GM18511 (cell line): ENCODE data around the gene C6orf89.
A peak's percentile ranks its signal among the peaks of the same experiment; 100 is the strongest.
"Not testable (repeated sequence)": the region's sequence is repeated elsewhere in the genome, so short reads cannot be mapped to it uniquely, and the experiment has no call there.

Experiments
- ATAC-seq: cut with Tn5 transposase; IDR thresholded peaks from one replicate; pipeline ENCODE4 v1.9.1; 2021; ENCODE audit warnings: mild to moderate bottlenecking, moderate library complexity; ENCODE audit not compliant: unreplicated experiment

Gene C6orf89

GRCh38 chr6:36886950-36887618 is 1.3 kb downstream of the C6orf89 start:
- ATAC-seq: no peak

DNA sequence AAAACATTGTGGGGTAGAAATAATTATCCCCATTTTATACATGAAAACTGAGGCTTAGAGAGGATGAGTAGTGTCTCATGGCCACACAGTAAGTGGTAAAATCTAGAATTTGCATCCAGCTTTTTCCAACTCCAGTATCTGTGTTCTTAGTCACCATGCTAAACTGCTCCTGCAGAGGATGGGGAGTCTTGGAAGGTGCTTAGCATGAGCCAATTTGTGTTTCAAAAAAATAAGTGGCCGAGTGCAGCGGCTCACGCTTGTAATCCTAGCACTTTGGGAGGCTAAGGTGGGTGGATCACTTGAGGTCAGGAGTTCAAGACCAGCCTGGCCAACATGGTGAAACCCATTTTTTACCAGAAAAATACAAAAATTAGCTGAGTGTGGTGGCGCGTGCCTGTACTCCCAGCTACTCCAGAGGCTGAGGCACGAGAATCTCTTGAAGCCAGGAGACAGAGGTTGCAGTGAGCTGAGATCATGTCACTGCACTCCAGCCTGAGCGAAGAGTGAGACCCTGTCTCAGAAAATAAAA is 2.4 kb downstream of the C6orf89 start:
- ATAC-seq: no peak

DNA sequence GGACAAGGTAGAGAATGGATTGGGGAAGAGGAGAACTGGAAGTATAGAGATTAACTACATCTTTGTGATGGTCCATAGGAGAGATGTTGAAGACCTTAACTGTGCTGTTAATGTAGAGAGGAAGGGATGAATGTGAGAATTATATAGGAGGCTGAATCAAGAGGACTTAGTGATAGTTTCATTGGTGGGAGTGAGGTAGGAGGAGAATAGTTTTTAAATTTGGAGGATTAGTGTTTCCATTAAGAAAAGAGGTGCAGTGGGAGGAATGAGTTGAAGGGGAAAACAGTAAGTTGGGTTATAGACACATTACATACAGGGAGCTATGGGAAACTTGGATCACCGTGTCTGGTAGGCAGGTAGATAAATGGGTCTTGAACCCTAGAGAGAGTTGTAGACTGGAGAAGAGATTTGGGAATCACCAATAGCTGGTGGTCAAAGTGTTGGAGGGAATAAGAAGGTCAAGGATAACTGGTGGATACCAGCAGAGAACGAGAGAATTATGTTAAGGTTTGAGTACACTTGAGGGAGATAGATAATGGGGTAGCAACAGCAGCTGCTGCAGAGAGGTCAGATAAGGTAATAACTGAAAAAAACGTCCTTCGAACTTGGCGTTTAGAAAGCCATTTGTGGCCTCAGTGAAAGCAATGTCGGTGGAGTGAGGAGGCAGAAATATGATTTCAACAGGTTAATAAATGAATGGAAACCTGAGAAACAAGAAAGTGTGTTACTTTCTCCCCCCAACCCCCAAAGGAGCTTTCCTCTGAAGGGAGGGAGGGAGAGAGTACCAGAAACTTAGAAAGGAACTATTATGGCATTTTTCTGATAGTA is 3.1 kb downstream of the C6orf89 start:
- no peak for ATAC-seq

- no peak for ATAC-seq
Observed at GRCh38 chr6:36890112-36890663, 4.4 kb downstream of the C6orf89 start.

- ATAC-seq: not testable (repeated sequence)
Observed at GRCh38 chr6:36891153-36891552, 5.4 kb downstream of the C6orf89 start.

DNA sequence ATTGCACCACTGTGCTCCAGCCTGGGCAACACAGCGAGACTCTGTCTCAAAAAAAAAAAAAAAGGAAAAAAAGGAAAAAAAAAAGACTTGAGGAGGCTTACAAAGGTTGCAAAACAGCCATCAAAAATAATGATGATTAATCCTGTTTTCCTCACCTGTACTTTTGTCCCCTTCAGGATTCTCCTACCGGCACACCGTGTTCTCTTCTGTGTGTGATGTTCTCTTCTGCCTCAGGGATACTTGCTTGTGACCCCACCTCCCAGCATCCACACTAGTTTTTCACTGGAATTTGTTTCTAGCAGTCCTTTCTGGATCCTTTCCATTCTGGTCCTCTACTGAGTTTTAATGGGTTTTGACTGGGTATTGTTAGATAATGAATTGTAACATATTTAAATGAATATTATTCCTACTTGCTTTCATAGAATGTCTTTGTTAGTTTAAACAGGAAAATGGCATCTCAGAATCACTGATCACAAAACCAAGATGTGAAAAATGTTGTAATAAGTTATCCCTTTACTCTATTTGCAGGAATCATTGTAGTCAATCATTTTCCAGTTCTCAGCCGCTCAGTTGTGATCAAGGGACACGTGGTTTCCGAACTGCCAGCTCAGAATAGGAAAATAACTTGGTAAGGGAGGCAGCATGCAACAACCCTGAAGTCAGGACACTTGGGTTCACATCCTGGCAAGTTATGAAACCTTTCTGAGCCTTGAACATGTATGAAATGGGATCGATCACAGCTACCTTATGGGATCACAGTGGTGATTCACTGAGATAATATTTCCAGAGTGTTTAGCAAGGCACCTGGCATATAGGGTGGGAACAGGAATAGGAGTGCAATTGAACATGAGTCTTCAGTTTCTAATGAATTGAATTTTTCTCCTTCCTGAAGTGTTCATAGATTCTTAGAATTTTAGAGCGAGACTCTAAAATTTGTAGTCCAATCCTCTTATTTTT is 8.5 kb downstream of the C6orf89 start:
- no peak for ATAC-seq

- ATAC-seq: no peak
Observed at GRCh38 chr6:36897609-36898008, 11.9 kb downstream of the C6orf89 start.

DNA sequence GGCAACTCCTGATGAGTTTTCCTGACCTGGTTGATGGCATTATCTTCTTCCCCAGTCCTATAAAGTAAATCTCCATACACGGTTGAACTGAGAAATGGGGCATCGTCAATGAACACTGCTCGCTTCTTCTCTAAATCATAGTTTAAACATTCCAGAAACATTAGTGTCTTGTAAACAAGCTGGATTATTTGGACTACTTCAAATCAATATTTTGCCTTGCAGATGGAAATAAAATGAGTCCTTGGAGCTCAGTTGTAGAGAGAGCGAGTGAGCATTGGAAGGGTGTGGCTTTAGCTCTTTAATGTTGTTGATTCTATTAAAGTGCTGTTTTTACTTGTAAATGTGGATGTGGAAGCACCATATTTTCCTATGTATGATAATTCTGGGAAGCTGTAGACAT is 18.4 kb downstream of the C6orf89 start:
- ATAC-seq: no peak

DNA sequence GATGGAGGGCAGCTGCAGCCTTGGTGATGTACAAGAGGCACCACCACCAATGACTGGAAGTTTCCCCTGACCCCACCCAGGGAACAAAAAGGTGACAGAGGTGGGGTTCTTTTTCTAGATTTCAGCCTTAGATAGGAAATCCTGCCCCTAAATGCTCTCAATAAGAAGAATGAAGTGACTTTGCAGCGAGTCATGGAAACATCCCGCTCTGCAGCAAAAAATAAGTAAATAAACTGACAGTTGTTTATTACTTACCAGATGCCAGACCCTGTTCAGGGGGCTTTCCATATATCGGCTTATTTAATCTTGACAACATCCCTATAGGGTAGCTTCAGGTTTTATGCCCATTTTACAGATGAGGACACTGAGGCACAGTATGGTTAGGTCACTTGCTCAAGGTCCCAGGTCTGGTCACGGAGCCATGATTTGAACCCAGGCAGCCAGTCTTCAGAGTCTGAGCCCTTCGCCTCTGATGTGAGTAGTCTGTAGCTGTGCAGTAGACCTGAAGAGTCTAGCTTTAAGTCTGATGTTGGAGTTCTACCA is 19.2 kb downstream of the C6orf89 start:
- ATAC-seq: no peak

DNA sequence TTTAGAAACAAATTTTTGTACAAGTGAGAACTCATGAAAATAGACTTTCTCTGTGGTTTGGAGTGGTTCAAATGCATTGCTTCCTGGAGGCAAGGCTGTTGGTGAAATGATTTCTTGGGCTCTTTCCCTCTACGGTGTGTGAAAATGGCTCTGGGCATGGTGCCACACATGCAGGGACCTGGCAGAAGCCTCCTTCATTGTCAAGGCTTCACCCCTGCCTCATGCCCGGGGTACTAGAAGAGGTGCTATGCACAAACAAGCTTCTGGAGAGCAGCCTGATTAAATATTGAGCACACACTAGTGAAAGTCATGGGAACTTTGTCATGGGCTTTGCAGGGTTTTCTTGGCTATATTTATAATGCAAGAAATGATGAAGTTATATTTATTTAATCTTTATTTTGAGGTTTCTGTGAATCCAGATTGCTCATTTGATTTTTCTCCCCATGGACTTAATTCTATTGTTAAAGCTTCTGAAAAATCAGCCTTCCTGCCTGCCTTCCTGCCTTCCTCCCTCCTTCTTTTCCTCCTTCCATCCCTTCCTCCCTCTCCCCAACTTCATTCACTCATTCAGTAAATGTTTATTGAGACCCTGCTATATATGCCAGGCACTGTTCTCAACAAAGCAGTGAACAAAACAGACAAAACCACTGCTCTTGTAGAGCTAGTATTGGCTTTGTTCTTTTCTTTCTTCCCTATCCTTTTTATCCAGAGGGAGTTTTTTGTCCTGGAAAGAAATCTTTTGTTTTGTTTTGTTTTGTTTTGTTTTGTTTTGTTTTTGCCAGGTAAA is 21.0 kb downstream of the C6orf89 start:
- no peak for ATAC-seq

- ATAC-seq: no peak
Observed at GRCh38 chr6:36907781-36908180, 22.0 kb downstream of the C6orf89 start.

DNA sequence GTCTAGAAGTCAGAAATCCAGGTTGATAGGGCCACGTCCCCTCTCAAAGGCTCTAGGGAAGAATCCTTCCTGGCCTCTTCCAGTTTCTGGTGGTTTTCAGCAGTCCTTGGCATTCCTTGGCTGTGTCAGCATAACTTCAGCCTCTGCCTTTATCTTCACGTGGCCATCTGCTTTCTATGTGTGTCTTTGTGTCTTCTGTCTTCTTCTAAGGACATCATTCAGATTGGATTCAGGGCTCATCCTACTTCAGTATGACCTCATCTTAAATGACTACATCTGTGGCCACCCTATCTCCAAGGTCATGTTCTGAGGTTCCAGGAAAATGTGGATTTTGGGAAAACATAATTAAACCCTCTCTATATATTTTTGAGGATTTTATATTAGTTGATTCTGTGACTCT is 23.0 kb downstream of the C6orf89 start:
- ATAC-seq: no peak

DNA sequence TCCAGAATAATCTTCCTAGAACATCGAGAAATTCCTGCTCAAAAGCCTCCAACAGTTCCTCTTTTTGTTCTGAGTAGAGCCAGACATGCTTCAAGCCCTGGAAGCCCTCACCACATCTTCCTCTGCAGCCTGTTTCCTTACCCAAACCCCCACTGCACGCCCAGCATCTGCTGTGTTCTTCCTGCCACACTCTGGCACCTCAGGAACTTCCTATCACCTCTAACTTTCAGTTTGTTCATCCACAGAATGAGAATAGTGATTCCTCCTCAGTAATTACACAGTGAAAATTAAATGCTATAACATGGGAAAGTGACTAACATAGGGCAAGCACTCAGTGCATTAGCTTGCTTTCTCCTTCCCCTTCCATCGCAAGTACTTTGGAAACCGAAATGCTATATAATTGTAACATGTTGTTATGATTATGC is 26.3 kb downstream of the C6orf89 start:
- peak; percentile 23 for ATAC-seq

- peak; percentile 95 for ATAC-seq
Observed at GRCh38 chr6:36912586-36912985, 26.8 kb downstream of the C6orf89 start.

GRCh38 chr6:36913082-36913481 is 27.3 kb downstream of the C6orf89 start:
- no peak for ATAC-seq

DNA sequence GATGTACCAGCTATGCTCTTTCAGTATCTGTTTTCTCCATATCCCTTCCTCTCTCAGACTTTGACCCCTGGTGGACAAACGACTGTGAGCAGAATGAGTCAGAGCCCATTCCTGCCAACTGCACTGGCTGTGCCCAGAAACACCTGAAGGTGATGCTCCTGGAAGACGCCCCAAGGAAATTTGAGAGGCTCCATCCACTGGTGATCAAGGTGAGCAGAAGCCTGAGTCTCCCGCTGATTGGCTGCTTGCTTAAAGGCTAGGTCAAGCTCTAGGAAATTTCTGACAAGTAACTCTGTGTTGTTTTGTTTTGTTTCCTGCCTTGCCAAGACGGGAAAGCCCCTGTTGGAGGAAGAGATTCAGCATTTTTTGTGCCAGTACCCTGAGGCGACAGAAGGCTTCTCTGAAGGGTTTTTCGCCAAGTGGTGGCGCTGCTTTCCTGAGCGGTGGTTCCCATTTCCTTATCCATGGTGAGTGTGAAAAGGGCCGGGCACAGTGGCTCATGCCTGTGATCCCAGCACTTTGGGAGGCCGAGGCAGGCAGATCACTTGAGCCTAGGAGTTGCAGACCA is 28.6 kb downstream of the C6orf89 start:
- ATAC-seq: no peak

DNA sequence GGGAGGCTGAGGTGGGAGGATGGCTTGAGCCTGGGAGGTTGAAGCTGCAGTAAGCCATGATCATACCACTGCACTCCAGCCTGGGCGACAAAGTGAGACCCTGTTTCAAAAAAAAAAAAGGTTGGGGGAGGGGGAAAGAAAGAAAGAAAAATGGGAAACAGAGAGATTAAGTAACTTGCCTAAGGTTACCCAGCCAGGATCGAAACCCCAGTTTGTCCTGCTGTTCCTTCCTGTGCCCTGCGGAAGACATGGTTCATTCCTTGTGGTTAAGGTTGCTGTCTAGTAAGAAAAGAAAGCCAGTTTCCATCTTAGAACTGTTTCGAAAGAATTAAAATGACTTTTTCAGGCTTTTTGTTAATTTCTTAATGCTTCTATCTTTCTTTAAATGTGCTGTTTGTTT is 29.8 kb downstream of the C6orf89 start:
- ATAC-seq: no peak

DNA sequence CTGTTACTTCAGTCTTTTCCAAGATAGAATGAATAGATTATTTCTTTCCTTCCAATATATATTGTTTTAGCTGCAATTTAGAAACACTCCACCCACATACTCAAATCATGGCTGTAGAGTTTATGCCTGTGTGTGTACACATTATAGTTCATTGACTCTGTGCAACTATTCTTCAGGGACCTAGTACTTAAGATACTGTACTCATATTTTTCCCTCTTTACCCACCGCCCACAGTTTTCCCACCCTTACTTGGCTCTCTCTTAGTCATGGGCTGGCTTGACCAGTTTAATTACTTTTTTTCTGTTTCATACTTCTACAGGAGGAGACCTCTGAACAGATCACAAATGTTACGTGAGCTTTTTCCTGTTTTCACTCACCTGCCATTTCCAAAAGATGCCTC is 30.4 kb downstream of the C6orf89 start:
- no peak for ATAC-seq

GRCh38 chr6:36917541-36918193 is 31.9 kb downstream of the C6orf89 start:
- ATAC-seq: no peak
